ENCODE data around the gene KRT3.
"Not testable (repeated sequence)": the region's sequence is repeated elsewhere in the genome, so short reads cannot be mapped to it uniquely, and the experiment has no call there.

KRT3 gene

DNA sequence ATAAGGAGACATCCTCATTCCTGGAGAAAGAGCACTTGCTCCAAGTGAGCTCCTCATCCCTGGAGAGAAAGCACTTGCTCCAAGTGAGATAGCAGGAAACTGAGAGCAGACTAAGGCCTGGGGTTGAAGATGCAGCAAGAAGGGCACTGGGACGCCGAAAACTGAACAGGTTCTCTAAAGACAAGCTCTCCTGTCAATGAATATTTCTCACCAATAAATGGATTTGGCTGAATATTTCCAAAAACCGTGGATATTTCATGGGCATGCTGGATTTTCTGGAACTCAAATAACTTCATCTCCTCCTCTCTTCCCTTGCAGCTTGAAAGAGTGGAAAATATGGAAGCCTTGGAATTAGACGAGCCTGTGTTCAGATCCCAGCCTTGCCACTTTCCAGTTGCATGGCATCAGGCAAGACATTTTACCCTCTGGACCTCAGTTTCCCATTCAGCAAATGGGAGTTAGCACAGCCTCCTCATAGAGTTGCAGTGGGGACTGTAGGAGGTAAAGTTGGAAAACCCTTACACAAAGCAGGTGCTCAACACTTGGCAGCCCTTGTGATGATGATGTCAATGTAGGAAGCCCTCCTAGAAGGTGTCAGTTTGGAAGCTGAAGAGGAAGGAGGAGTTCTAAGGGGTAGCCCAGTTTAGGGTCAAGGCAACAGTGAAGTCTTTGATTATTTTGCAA is 14.4 kb downstream of the KRT3 start:
- no peak for DNase-seq (ENCODE audit: low read depth)

DNA sequence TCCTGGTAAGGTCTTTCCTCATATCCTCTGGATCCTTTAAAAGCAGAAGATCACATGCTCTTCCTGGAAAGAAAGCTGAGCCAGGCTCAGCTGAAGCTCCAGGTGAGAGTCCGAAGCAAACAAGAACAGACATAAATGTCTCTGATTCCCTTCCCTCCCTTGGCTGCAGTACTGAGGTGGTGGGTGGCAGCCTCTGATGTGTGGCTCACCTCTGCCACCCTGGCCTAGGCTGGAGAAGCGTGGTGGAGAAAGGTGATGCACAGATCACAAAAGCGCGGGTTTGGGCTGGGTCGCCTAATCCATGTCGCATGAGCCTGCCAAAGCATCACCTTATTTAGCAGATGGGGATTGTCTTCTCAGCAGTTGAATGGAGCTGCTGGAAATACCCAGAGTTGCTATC is 16.0 kb downstream of the KRT3 start:
- DNase-seq (ENCODE audit: low read depth): no peak

DNA sequence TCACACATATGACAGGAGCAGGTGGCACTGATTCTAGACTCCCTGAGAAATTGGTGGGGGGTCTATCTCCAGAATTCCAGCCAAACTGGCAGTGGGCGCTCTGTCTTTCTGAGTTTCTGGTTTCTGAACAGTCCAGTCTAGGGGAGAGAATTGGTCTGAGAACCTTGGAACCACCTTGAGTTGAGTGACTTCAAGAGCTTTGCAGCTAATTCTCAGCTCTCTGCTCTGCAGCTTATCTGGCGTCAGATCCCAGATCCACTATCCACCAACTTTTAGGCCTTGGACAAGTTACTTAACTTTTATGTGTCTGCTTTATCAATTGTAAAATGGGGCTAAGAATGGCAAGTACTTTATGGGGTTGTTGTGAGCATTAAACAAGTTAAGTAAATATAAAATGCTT is 17.1 kb downstream of the KRT3 start:
- no peak for DNase-seq (ENCODE audit: low read depth)

DNA sequence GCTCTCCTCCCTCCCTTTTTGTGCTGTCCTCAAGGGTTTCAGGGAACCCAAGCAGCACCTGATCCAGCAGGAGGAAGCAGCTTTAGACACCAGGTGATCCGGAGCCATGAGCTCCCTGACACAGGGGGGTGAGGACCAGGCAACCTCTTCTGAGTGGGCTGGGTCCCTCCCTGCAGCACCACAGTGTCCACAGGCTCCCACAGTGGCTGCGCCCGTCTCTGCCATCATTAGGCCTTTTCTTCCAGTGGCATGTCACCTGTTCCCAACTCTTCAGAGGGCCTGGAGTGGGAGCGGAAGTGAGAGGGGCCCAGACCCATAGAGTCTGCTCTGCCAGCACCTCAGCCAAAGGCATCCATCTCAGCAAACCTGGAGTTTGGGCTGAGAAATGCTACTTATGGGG is 18.4 kb downstream of the KRT3 start:
- DNase-seq (ENCODE audit: low read depth): no peak

- DNase-seq (ENCODE audit: low read depth): no peak
These were observed 19.0 kb downstream of the KRT3 start, which contains the start of gene KRT76 for GRCh38 chr12:52776913-52777395. KRT76 (minus strand) TSS chr12:52777345; CDS start chr12:52777291, 54 bp downstream.

DNA sequence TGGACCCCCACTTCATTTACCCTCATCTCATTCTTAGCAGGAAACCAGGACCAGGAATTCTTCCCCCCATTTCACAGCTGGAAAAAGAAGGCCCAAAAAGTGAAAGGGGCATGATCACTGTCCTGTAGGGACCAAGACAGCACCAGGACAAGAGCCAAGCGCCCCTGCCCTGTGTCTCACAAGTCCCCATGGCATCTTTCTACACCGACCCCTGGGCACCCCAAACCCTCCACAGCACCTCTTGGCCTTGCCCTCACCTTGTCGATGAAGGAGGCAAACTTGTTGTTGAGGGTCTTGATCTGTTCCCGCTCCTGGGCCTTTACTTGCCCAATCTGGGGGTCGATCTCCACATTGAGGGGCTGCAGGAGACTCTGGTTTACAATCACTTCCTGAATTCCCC is 19.5 kb downstream of the KRT3 start:
- no peak for DNase-seq (ENCODE audit: low read depth)

- no peak for DNase-seq (ENCODE audit: low read depth)
These were observed 21.2 kb downstream of the KRT3 start for GRCh38 chr12:52774629-52775250.

- no peak for DNase-seq (ENCODE audit: low read depth)
These were observed 23.1 kb downstream of the KRT3 start for GRCh38 chr12:52772772-52773171.

- no peak for DNase-seq (ENCODE audit: low read depth)
These were observed 23.7 kb downstream of the KRT3 start for GRCh38 chr12:52772188-52772587.

- no peak for DNase-seq (ENCODE audit: low read depth)
These were observed 24.4 kb downstream of the KRT3 start for GRCh38 chr12:52771505-52771904.

GRCh38 chr12:52771088-52771487 is 24.8 kb downstream of the KRT3 start:
- no peak for DNase-seq (ENCODE audit: low read depth)

DNA sequence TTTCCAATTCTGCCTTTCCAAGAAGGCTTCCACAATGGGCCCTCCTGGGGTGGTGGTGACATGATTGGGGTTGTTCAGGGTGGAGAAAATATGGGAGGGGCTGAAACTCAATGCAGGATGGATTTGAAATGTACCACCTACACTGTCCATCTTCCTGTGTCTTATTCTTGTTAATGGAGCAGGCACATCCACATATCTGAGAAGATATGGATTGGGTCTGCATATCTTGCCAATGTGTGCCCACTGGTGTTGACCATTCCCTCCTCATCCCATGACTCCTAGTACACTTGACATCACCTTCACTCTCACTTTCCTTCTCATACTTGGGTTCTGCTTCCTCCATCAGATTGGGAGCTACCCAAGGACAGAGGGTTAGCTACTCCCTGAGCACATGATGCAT is 26.0 kb downstream of the KRT3 start:
- DNase-seq (ENCODE audit: low read depth): no peak

- no peak for DNase-seq (ENCODE audit: low read depth)
These were observed 26.6 kb downstream of the KRT3 start for GRCh38 chr12:52769354-52769753.

- DNase-seq (ENCODE audit: low read depth): no peak
These were observed 27.3 kb downstream of the KRT3 start for GRCh38 chr12:52768479-52769200.

GRCh38 chr12:52767427-52767826 is 28.5 kb downstream of the KRT3 start:
- DNase-seq (ENCODE audit: low read depth): no peak

- no peak for DNase-seq (ENCODE audit: low read depth)
These were observed 28.9 kb downstream of the KRT3 start for GRCh38 chr12:52767020-52767379.

DNA sequence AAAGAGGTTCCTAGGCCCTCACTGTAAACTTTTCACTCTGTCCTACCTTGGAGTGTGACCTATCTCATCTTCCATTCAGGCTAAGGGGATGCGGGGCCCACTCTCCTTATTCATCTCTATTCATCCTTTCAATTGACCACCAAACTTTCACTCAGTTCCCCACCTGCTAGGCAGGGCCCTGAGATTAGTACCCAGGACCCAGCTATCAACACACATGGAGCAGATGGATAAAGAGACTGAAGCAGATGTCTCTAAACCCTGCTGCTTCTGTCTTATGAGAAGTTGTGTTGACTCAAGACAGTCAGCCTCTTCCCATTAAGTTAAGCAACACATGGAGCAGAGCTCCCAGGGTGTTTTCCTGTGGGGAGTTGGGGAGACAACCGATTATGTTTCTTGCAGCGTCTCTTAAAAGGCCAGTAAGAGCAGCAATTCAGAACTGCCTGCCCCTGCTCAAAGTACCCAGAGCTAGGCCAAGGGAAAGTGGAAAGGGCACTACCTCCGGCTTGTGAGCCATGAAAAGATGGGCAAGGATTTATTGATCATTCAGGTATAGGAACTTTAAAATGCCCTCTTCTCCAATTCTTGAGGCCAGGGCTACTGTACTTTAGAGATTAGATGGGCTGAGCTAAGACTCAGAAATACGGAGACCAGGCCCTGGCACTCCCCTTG is 29.4 kb downstream of the KRT3 start:
- DNase-seq (ENCODE audit: low read depth): no peak

GRCh38 chr12:52765702-52766101 is 30.2 kb downstream of the KRT3 start:
- no peak for DNase-seq (ENCODE audit: low read depth)

DNA sequence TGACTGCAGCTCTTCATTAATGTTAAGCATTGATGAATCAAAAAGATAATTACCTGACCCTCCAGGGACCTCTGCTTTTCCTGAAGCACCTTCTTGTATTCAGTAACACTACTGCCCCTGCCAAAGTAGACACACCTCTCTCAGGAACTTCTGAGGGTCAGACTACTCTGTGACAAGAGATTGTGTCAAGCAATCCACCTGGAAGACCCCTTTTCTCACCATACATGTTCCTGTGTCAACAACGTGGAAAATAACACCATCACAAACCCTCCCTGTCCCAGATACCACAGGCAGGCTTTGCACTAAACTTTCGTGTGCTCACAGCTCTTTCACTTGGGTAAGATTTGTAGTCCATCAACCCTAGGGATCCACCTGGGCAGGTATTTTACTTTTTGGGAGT is 31.9 kb downstream of the KRT3 start:
- DNase-seq (ENCODE audit: low read depth): no peak

DNA sequence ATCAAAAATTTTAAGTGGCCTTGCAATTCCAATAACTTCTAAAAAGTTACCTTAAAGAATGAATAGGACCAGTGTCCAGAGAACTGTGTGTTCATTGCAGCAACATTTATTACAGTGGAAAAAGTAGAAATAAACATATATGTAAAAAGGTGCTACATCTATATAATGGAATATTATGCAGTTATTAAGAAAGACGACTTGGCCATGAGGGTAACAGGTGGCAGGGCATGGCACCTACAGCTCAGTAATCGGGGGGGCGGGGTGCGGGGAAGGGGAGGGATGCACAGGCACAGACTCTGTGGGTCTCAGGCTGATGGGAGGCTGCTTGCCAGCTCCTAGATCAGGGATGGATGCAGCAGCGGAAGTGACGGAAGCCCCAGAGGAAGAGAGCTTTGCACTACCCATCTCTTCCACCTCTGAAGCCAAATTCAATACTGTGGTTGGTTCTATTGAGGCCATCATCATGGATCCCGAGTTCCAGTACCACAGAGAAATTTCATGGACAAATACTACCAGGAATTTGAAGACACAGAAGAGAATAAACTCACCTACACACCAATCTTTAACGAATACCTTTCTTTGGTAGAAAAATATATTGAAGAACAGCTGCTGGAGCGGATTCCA is 32.8 kb downstream of the KRT3 start:
- no peak for DNase-seq (ENCODE audit: low read depth)

- no peak for DNase-seq (ENCODE audit: low read depth)
These were observed 34.1 kb downstream of the KRT3 start for GRCh38 chr12:52761802-52762201.

DNA sequence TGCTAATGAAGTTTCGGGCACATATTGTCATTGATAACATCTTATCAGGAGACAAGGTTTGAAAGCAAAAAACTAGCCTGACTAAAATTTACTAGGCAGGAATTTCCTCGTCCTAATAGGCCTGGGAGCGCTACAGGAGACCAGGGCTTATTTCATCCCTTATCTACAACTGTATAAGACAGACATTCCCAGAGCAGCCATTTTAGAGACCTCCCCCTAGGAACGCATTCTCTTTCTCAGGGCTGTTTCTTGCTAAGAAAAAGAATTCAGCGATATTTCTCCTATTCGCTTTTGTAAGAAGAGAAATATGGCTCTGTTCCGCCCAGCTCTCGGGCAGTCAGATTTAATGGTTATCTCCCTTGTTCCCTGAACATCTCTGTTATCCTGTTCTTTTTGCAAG is 34.7 kb downstream of the KRT3 start:
- not testable (repeated sequence) for DNase-seq (ENCODE audit: low read depth)
